ENCODE measurements around the gene ANKS6. TPM values are rescaled to one million over a fixed set of nuclear protein-coding genes. Genes with fewer than 3 reads are reported as not detected.

Gene ANKS6
- polyA plus RNA-seq, 1 donor from 2014 or later = 16.6 TPM

DNA sequence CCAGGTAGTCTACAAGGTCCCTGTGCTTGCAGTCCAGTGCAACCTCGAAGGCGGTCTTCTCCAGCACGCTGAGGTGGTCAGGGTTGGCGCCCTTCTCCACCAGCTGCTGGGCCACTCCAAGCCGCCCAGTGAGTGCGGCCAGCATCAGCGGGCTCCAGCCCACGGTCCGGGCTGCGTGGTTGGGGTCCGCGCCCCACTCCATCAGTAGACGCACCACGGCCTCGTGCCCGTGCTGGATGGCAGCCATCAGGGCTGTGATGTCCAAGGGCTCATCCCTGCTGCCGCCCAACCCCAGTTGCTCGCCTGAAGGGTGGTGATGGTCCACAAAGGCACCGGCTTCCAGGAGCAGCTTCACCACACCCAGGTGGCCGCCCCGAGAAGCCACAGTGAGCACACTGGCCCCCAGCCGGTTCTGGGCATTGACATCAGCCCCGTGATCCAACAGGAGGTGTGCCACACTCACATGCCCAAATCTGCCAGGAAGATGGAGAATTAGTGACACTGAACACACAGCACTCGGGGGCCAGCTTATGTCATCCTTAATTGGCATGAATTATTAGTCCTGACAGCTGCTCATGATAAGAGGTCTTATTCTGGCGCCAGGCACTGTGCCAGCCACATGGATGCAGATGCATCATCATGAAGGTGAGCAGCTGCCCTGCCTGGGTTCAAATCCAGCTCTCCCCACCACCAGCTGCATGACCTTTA is 6.1 kb downstream of the ANKS6 start:
- H3K4me3 ChIP-seq (ENCODE audit: low read length) = no peak overlapping the region
- TF ChIP-seq EZH2 (IDR thresholded peaks at IDR 0.05; ENCODE audit: borderline replicate concordance, insufficient read depth, low read length, poor library complexity, severe bottlenecking) (no peak), POLR2AphosphoS5 (IDR thresholded peaks at IDR 0.05) (no peak), REST (IDR thresholded peaks at IDR 0.05; ENCODE audit: borderline replicate concordance) (no peak), EP300 (conservative IDR thresholded peaks at IDR 0.05; ENCODE audit: poor library complexity, severe bottlenecking) (no peak), TAF1 (IDR thresholded peaks at IDR 0.05; ENCODE audit: low read depth) (no peak), SMC3 (conservative IDR thresholded peaks at IDR 0.05; ENCODE audit: poor library complexity) (no peak), CTCF (IDR thresholded peaks at IDR 0.05; ENCODE audit: poor library complexity, severe bottlenecking) (no peak), MXI1 (conservative IDR thresholded peaks at IDR 0.05; ENCODE audit: poor library complexity, severe bottlenecking) (no peak), RAD21 (conservative IDR thresholded peaks at IDR 0.05) (no peak)
- H2AFZ ChIP-seq (ENCODE audit: low read depth, low read length) = no peak overlapping the region
- no peaks in the 10 kb centered on the region for H3K36me3 ChIP-seq (ENCODE audit: insufficient read depth, low read length)
- no peak overlapping the region for H3K27ac ChIP-seq (ENCODE audit: low read length)
- no peak overlapping the region for H3K4me2 ChIP-seq (ENCODE audit: low read length)
- no peaks in the 10 kb centered on the region for H3K79me2 ChIP-seq (replicated peaks; ENCODE audit: insufficient read depth, low read length)
- H3K27me3 ChIP-seq (ENCODE audit: insufficient read depth, low read depth, low read length) = no peaks in the 10 kb centered on the region
- no peaks in the 10 kb centered on the region for H4K20me1 ChIP-seq (ENCODE audit: insufficient read depth)
- no peaks in the 10 kb centered on the region for H3K9me3 ChIP-seq (ENCODE audit: low read length)
- no peaks in the 10 kb centered on the region for H3K9me2 ChIP-seq (ENCODE audit: insufficient read depth, low read length)
- H3K9ac ChIP-seq (ENCODE audit: low read length) = no peak overlapping the region
- no peaks in the 10 kb centered on the region for H3F3A ChIP-seq (ENCODE audit: insufficient read depth, low read length, poor library complexity, severe bottlenecking)

GRCh38 chr9:98789483-98790133 is 6.7 kb downstream of the ANKS6 start:
- H3K27me3 ChIP-seq (ENCODE audit: insufficient read depth, low read depth, low read length) = no peaks in the 10 kb centered on the region
- no peak overlapping the region for H2AFZ ChIP-seq (ENCODE audit: low read depth, low read length)
- no peaks in the 10 kb centered on the region for H3K79me2 ChIP-seq (replicated peaks; ENCODE audit: insufficient read depth, low read length)
- no peak for TF ChIP-seq CTCF (IDR thresholded peaks at IDR 0.05; ENCODE audit: poor library complexity, severe bottlenecking)
- TF ChIP-seq RAD21 (conservative IDR thresholded peaks at IDR 0.05) = no peak
- TF ChIP-seq EZH2 (IDR thresholded peaks at IDR 0.05; ENCODE audit: borderline replicate concordance, insufficient read depth, low read length, poor library complexity, severe bottlenecking) = no peak
- TF ChIP-seq POLR2AphosphoS5 (IDR thresholded peaks at IDR 0.05) = no peak
- no peak for TF ChIP-seq REST (IDR thresholded peaks at IDR 0.05; ENCODE audit: borderline replicate concordance)
- TF ChIP-seq EP300 (conservative IDR thresholded peaks at IDR 0.05; ENCODE audit: poor library complexity, severe bottlenecking) = no peak
- no peak for TF ChIP-seq MXI1 (conservative IDR thresholded peaks at IDR 0.05; ENCODE audit: poor library complexity, severe bottlenecking)
- TF ChIP-seq SMC3 (conservative IDR thresholded peaks at IDR 0.05; ENCODE audit: poor library complexity) = no peak
- no peak for TF ChIP-seq TAF1 (IDR thresholded peaks at IDR 0.05; ENCODE audit: low read depth)
- H4K20me1 ChIP-seq (ENCODE audit: insufficient read depth) = no peaks in the 10 kb centered on the region
- no peaks in the 10 kb centered on the region for H3K36me3 ChIP-seq (ENCODE audit: insufficient read depth, low read length)
- H3F3A ChIP-seq (ENCODE audit: insufficient read depth, low read length, poor library complexity, severe bottlenecking) = no peaks in the 10 kb centered on the region
- H3K9me3 ChIP-seq (ENCODE audit: low read length) = no peaks in the 10 kb centered on the region
- no peaks in the 10 kb centered on the region for H3K9me2 ChIP-seq (ENCODE audit: insufficient read depth, low read length)
- no peak overlapping the region for H3K4me2 ChIP-seq (ENCODE audit: low read length)
- H3K4me3 ChIP-seq (ENCODE audit: low read length) = no peak overlapping the region
- H3K27ac ChIP-seq (ENCODE audit: low read length) = no peak overlapping the region
- H3K9ac ChIP-seq (ENCODE audit: low read length) = no peak overlapping the region

Measured in neural cell (in vitro differentiated cells).